HG03175 (cell line): ENCODE measurements around the gene HS3ST6.
"Not testable (repeated sequence)": the region's sequence is repeated elsewhere in the genome, so short reads cannot be mapped to it uniquely, and the experiment has no call there.

ENCODE experiments used
- ATAC-seq: cut with Tn5 transposase; IDR thresholded peaks from one replicate; pipeline ENCODE4 v1.9.1; 2021; ENCODE audit warnings: mild to moderate bottlenecking, moderate library complexity; ENCODE audit not compliant: unreplicated experiment

Gene HS3ST6

DNA sequence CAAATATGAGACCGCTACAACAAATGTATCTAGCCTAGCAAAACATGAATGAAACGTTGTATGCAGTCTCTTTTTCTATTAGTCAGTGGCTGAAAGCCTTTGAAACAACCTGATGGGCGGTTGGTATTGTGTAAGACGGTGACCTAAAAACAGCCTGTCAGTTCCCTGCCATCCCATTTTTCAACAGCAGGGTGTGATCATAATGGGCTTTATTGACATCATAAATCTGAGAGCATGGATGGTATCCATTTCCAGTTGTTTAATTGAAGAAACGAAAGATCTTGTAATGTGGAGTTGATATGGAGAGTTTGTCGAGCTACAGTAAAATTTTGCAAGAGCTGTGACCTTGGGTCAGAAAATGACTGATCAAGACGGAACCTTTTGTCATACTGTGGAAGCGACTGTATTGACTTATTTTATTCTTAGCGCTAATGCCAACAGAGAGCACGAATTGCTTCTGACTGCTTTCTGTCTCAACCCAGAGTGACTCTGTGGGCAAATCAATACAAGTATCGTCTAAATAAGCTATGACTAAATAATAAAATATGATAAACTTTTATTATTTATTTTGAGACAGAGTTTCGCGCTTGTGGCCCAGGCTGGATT is 34.0 kb downstream of the HS3ST6 start:
- ATAC-seq, result no peak

GRCh38 chr16:1881172-1881571 is 37.0 kb downstream of the HS3ST6 start:
- not testable (repeated sequence) for ATAC-seq

GRCh38 chr16:1879477-1879876 is 38.7 kb downstream of the HS3ST6 start:
- no peak for ATAC-seq

DNA sequence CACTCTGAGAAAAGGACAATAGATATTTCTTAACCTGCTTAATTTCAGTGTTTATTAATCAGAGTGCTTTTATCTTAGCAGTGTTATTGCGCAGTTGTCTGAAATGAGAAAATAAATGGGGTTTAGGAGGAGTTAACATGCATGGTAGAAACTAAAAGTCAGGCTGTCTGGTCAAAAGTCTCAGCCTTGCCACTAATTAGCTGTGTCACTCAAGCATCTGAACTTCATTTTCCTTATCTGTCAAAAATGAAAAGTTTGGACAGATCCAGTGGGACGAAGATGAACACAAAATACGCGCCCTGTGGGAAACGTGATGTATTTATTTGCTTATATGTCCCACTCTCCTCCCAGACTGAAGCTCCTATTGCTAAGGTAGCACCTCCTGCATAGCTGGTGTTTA is 40.0 kb downstream of the HS3ST6 start:
- no peak for ATAC-seq

DNA sequence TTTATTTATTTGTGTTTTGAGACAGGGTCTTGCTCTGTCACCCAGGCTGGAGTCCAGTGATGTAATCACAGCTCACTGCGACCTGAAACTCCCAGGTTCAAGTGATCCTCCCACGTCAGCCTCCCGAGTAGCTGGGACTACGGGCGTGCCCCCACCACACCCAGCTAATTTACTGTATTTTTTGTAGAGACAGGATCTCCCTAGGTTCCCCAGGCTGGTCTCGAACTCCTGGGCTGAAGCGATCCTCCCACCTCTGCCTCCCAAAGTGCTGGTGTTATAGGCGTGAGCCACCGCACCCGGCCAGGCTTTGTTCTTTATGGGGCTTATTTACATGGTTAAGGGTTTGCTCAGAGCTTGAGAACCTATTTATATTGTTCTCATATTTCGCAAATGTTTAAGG is 40.4 kb downstream of the HS3ST6 start:
- no peak for ATAC-seq

GRCh38 chr16:1877089-1877488 is 41.1 kb downstream of the HS3ST6 start:
- no peak for ATAC-seq

- ATAC-seq, result no peak
Measured at GRCh38 chr16:1876468-1876867, 41.7 kb downstream of the HS3ST6 start.

DNA sequence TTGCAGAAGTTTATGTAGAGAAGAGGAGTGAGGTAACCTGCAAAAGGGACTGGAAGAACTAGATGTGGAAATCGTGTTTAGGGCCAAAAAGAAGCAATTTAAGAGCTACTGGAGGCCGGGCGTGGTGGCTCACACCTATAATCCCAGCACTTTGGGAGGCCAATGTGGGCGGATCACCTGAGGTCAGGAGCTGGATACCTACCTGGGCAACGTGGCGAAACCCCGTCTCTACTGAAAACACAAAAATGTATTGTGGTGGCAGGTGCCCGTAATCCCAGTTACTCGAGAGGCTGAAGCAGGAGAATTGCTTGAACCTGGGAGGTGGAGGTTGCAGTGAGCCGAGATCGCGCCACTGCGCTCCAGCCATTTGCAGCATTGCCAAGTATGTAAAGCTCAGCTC is 42.1 kb downstream of the HS3ST6 start:
- ATAC-seq, result not testable (repeated sequence)

GRCh38 chr16:1874854-1875253 is 43.4 kb downstream of the HS3ST6 start:
- no peak for ATAC-seq

GRCh38 chr16:1871974-1872635 is 46.1 kb downstream of the HS3ST6 start, which contains the start of gene MEIOB:
MEIOB (minus strand) TSS chr16:1872164; CDS start chr16:1868175, 3,989 bp downstream.
- no peak for ATAC-seq

DNA sequence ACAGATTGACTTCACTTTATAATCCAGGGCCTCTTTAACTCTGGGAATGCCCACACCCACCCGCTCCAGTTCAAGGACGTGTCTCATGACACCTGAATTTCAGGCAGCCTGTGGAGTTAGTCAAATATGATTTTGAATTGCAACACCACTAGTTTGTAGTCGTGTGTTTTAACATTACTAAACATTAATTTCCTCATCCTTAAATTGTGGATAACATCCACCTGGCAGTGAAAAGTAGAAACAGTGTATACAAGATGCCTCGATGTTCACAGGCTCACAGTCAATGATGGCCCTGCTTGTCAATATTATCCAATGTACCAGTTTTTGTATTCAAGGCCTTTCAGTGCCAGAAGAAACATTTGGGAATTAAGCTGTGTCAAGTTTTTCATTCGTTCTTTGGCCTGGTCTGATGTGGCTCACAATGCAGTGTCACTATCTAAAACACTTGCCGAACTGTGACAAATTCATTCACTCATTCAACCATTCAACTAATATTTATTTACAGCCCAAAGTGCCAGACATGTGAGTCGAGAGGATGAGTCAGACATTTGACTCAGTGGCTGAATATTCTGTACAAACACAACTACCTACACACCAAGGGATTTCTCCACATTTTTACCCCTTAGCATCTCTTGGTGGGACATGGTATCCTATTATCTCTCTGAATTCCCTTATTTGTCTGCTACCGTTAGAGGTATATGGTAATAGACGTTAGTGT is 47.7 kb downstream of the HS3ST6 start:
- no peak for ATAC-seq

- ATAC-seq, result no peak
Measured at GRCh38 chr16:1865902-1866690, 52.1 kb downstream of the HS3ST6 start.

DNA sequence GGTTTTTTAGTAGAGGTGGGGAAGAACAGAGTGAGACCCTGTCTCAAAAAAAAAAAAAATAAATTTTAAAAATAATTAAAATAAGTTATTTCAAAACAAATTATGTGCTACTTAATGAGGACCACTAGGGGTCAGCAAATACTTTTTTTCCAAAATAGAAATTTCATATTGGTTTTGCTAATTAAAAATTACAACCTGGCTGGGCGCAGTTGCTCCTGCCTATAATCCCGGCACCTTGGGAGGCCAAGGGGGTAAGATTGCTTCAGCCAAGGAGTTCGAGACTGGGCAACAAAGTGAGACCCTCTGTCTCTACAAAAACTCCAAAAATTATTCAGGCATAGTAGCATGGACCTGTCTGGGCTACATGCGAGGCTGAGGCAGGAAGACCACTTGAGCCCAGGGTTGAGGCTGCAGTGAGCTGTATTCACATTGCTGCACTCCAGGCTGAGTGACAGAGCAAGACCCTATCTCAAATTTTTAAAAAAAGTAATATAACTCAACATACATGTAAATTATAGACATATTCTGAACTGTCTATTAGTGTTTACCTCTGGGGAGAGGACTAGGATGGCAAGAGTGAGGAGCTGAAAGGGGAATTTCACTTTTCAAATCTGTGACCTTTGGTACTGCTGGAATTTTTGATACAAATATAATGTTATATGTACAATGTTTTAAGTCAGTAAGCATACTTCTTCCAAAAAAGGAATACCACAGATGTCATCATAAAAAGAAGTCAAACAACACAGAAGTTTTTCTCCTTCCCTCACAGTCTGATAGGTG is 54.3 kb downstream of the HS3ST6 start:
- no peak for ATAC-seq

DNA sequence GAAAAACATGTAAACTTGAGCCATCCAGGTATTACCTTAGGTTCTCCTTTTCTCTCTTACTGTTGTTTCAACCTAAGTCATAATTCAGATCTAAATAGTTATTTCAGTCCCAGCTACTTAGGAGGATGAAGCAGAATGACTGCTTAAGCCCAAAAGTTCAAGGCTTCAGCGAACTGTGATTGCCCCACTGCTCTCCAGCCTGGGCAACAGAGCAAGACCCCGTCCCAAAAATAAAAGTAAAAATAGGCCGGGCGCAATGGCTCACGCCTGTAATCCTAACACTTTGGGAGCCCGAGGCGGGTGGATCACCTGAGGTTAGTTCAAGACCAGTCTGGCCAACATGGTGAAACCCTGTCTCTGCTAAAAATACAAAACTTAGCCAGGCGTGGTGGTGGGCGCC is 55.8 kb downstream of the HS3ST6 start:
- no peak for ATAC-seq

DNA sequence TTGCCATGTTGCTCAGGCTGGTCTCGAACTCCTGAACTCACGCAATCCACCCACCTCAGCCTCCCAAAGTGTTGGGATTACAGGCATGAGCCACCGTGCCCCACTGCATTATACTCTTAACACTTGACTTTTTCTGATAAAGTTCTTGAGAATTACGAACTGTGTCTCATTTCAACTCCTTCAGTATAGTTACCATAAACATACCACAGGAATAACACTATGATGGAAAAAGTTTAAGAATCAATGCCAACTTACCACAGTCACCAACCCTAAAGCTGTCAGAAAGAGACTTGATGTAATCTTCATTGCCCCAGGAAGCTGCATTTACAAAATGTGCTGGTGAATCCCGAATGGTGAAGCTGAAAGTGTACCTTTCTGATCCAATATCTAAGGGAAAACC is 56.5 kb downstream of the HS3ST6 start:
- no peak for ATAC-seq
